HL-60 (cell line): Measurements from ENCODE around the gene AGPAT3.

Experiments
- DNase-seq, 2 experiments: peaks; one replicate each; pipeline ENCODE4 v3.0.0-alpha.2; 2010 to 2020; ENCODE audit warnings: low read depth in 1 of 2, low spot score in 1 of 2
- H3K27ac ChIP-seq: fragments of 250-450 bp; sonication (Bioruptor Pico); replicated peaks from 2 replicates; pipeline ENCODE4 v1.5.1; 2020; ENCODE audit warnings: mild to moderate bottlenecking, moderate library complexity
- H3K27me3 ChIP-seq: fragments of 250-450 bp; sonication (Bioruptor Pico); 2 replicates; pipeline ENCODE4 v1.5.1; 2021; ENCODE audit warnings: mild to moderate bottlenecking, moderate library complexity; ENCODE audit not compliant: insufficient read depth, poor library complexity, severe bottlenecking
- H3K4me3 ChIP-seq: replicated peaks from 2 replicates; pipeline ENCODE4 v1.5.1; 2011; ENCODE audit warnings: mild to moderate bottlenecking, control low read depth, low read length; ENCODE audit not compliant: insufficient read depth
- GABPA ChIP-seq: IDR thresholded peaks from 2 replicates; pipeline ENCODE4 v1.6.1; 2012; ENCODE audit warnings: low read depth
- POLR2AphosphoS5 ChIP-seq: IDR thresholded peaks from 2 replicates; pipeline ENCODE4 v1.6.1; 2012; ENCODE audit warnings: low read depth
- REST ChIP-seq: IDR thresholded peaks from 2 replicates; pipeline ENCODE4 v1.6.1; 2012; ENCODE audit warnings: low read depth; ENCODE audit not compliant: insufficient replicate concordance
- SPI1 ChIP-seq: IDR thresholded peaks from 2 replicates; pipeline ENCODE4 v1.6.1; 2012; ENCODE audit warnings: low read depth, mild to moderate bottlenecking, borderline replicate concordance
- TF ChIP-seq, protein P1 (sequence below): IDR thresholded peaks from one replicate; pipeline ENCODE4 v1.5.1; 2011; ENCODE audit warnings: low read length, control low read depth, inconsistent platforms; ENCODE audit not compliant: insufficient read depth

The AGPAT3 gene

GRCh38 chr21:43892334-43892733 is 27.3 kb downstream of the AGPAT3 start:
- no peak overlapping the region for H3K27ac ChIP-seq
- DNase-seq: no peak
- no peaks in the 10 kb centered on the region for H3K27me3 ChIP-seq
- H3K4me3 ChIP-seq: no peak overlapping the region
- TF ChIP-seq REST (no peak), POLR2AphosphoS5 (no peak), GABPA (no peak), SPI1 (no peak)

GRCh38 chr21:43892984-43893535 is 28.0 kb downstream of the AGPAT3 start:
- no peak overlapping the region for H3K27ac ChIP-seq
- H3K4me3 ChIP-seq: no peak overlapping the region
- DNase-seq: no peak
- H3K27me3 ChIP-seq: no peaks in the 10 kb centered on the region
- TF ChIP-seq REST: no peak
- TF ChIP-seq POLR2AphosphoS5: no peak
- TF ChIP-seq GABPA: no peak
- TF ChIP-seq, protein P1, sequence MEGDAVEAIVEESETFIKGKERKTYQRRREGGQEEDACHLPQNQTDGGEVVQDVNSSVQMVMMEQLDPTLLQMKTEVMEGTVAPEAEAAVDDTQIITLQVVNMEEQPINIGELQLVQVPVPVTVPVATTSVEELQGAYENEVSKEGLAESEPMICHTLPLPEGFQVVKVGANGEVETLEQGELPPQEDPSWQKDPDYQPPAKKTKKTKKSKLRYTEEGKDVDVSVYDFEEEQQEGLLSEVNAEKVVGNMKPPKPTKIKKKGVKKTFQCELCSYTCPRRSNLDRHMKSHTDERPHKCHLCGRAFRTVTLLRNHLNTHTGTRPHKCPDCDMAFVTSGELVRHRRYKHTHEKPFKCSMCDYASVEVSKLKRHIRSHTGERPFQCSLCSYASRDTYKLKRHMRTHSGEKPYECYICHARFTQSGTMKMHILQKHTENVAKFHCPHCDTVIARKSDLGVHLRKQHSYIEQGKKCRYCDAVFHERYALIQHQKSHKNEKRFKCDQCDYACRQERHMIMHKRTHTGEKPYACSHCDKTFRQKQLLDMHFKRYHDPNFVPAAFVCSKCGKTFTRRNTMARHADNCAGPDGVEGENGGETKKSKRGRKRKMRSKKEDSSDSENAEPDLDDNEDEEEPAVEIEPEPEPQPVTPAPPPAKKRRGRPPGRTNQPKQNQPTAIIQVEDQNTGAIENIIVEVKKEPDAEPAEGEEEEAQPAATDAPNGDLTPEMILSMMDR: no peak
- no peak for TF ChIP-seq SPI1

DNA sequence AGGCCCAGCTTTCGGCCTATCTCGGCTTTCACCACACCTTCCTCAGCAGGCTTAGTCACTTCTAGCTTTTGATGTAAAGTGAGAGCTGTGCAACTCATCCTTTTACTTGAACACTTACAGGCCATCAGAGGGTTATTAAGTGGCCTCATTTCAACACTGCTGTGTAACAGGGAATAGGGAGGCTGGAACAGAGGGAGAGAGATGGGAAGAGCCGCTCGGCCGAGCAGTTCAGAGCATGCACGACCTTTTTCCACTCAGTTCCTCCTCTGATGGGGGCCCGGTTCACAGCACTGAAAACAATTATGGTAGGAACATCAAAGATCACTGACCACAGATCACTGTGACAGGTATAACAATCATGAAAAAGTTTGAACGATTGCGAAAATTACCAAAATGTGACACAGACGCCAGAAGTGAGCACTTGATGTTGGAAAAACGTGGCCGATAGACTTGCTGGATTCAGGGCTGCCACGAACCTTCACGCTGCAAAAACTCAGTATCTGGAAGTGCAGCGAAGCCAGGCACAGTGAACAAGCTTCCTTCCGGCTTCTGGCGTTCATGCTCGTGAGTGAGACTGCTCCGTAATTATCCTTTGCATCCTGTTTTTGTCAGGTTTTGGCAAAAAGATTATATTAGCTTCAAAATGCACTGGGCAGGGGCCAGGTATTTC is 28.6 kb downstream of the AGPAT3 start:
- no peak for DNase-seq
- H3K27ac ChIP-seq: no peak overlapping the region
- no peak overlapping the region for H3K4me3 ChIP-seq
- TF ChIP-seq GABPA (no peak), REST (no peak), POLR2AphosphoS5 (no peak), SPI1 (no peak)
- TF ChIP-seq, protein P1: no peak
- no peaks in the 10 kb centered on the region for H3K27me3 ChIP-seq
